GM19035 (cell line): ENCODE results near the gene JAG2.

Experiments used
- ATAC-seq: cut with Tn5 transposase; IDR thresholded peaks from one replicate; pipeline ENCODE4 v1.9.1; 2021; ENCODE audit not compliant: unreplicated experiment

JAG2 gene

DNA sequence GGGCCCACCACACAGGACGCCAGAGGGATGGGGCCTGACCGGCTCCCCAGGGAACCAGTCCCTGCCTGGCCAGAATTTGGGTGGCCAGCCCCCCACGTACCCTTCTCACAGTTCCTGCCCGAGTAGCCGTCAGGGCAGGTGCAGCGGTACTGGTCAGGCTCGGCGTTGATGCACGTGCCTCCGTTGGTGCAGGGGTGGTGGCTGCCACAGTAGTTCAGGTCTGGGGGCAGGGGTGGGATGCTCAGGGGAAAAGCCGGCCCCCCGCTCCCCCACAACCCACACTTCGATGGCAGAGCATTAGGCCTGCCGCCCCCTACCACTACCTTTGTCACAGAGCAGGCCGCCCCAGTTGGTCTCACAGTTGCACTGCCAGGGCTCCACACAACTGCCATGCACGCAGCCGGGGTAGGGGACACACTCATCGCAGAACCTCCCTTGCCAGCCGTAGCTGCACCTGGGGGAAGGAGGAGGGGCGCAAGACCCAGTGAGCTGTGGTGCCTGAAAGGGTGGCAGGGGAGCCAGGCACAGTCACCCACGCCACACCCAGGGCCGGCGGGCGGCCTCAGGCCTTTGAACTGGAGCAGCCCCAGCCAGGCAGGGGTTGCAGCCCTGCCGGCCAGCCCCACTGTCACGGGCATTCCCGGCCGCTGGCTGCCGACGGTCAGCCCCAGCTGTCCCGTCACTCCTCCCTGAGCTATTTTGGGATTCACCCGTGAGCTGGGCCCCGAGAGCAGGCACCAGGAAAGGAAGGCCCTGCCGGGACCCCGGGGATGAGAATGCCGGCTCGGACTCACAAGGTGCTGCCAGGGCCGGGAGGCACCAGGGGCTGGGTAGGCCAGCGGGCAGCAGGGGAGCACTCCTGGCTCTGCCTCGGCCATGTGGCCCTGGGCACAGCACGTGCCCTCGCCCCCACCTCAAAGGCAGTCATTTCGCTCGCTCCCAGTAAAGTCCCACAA is 16.5 kb downstream of the JAG2 start:
- no peak for ATAC-seq

DNA sequence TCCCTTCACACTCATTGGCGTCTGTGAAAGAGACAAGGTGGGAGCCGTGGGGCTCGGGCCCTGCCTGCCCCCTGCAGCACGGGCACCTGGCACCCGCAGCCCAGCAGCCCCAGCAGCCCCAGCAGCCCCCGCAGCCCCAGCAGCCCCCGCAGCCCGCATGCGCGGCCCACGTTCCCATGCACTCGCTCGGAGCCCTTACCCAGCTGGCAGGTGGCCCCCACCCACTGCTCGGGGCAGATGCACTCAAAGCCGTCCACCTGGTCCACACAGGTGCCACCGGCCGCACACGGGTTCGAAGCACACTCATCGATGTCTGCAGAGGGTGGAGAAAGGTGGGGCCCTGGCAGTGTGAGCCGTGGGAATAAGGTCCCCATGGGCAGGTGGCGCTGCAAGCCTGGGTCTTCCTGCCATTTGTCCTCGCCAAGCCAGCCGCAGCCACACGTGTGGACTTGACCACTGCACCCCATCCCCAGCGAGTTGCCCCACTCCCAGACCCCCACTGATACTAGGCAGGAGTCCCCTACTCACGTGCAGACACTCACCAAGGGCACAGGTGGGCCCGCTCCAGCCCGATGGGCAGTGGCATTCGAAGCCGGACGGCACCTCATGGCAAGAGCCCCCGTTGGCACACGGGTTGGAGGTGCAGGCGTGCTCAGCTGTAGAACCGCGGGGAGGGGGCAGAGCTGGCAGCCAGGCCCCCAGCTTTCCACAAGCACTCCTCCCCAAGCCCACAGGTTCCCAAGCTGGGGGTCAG is 17.3 kb downstream of the JAG2 start:
- no peak for ATAC-seq

DNA sequence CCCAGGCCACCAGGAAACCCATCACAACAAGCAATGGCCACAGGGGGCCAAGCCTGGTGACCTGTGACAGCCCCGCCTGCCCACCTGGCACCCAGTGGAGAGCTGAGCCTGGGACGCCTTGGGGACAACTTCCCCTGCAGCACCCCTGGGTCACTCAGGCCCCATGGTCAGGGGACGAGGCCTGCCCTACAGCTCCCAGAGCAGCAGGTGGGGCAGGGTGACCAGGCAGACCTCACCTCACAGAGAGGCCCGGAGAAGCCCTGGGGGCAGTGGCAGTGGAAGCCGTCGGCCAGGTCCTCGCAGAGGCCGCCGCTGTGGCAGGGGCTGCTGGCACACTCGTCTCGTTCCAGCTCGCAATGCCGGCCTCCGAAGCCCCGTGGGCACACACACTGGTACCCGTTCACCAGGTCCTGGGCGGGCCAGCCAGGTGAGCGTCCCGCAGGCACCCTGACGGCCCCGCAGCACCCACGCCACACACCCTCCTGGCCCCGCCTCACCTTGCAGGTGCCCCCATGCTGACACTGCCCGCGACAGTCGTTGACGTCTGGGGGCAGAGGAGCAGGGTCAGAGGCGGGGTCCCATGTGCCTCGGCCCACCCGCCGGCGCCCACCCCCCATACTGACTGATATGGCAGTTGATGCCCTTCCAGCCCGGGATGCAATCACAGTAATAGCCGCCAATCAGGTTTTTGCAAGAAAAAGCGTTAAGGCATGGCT is 18.1 kb downstream of the JAG2 start:
- no peak for ATAC-seq

DNA sequence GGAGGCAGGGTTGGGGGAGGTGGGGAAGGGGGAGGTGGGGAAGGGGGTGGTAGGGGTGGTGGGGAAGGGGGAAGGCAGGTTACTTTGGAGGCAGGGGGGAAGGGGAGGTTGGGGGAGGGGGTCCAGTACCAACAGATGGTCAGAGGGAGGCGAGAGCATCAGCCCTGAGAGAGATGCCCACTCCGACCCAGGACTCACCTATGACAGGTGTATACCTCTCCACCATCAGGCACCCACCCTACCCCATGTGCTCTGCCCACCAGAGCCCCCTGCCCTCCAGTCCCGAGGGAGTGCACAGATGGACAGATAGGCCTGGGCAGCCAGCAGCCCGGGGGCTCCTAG is 18.6 kb downstream of the JAG2 start:
- ATAC-seq = no peak

DNA sequence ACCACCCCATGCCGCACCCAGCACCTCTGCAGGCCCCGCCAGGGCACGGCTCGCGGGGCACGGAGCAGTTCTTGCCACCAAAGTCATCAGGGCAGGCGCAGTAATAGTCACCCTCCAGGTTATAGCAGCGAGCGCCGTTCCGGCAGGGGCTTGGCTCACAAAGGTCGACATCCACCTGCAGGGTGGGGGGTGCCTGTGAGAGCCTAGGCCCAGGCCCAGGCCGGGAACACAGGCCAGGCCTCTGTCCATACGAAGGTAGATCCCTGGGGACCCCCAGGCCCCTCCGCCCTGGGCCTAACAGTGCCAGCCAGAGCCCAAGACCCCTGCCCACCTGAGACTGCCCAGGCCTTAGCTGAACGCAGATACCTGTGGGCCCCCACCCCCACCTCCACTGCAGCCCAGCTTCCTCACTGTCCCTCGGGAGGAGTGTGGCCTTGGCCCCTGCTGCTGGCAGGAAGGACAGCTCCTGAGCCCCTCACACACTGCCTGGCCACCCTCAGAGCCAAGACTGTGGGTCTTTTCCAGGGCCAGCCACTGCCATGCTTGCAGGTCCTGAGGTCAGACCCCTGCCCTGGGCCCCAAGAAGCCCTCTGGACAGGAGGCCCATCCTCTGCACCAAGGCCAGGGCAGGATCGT is 19.3 kb downstream of the JAG2 start:
- no peak for ATAC-seq

DNA sequence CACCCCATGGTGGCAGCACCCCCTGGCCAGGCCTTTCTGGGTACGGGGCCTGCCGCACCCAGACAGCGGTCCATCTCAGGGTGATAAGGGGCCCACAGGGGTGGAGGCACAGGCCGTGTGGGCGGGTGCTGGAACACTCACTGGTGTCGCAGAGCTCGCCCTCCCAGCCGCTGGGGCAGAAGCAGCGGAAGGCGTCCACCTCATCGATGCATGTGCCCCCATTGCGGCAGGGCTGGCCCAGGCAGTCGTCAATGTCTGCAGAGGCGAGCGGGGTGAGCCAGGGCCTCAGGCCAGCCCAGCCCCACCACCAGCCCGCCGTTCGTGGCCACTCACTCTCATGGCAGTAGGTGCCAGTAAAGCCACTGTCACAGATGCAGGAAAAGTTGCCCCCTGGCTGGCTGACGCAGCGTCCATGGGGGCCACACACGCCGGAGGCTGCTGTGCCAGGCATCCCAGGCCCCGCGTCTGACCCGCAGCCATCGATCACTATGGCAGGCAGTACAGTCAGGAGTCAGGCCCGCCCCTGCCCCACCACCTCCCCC is 19.9 kb downstream of the JAG2 start:
- no peak for ATAC-seq

DNA sequence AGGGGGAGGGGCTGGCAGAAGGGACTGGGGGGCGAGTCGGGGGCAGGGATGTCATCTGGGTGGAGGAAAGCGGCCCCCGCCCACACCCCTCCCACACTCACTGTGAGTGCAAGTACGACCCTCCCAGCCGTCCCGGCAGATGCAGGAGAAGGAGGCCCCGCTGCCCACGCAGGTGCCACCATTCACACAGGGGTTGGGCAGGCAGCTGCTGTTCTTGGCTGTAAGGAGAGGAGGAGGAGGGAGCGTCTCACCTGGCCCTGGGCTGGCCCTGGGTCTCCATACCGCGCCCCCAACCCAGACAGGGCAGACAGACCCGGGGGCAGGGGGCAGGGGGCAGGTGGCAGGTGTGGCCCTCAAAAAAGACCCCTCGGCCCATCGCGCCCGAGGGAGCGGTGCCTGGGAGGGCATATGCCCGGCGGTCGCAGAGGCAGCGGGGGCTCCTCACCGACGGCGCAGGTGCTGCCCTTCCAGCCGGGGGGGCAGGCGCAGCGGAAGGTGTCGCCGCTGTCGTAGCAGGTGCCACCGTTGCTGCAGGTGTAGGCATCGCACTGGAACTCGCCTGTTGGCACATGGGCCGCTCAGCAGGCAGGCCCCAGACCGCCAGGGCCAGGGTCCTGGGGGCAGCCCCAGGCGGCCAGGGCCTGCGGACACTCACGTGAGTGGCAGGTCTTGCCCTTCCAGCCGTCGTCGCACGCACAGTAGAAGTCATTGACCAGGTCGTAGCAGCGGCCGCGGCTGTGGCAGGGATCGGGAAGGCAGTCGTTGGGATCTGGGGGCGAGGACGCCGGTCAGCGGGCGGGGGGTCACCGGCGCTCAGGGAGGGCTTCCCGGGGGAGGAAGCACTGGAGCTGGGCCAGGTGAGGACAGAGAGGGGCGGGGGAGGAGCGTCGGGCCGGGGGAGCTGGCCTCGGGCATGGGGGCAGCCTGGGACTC is 20.6 kb downstream of the JAG2 start:
- ATAC-seq = no peak

DNA sequence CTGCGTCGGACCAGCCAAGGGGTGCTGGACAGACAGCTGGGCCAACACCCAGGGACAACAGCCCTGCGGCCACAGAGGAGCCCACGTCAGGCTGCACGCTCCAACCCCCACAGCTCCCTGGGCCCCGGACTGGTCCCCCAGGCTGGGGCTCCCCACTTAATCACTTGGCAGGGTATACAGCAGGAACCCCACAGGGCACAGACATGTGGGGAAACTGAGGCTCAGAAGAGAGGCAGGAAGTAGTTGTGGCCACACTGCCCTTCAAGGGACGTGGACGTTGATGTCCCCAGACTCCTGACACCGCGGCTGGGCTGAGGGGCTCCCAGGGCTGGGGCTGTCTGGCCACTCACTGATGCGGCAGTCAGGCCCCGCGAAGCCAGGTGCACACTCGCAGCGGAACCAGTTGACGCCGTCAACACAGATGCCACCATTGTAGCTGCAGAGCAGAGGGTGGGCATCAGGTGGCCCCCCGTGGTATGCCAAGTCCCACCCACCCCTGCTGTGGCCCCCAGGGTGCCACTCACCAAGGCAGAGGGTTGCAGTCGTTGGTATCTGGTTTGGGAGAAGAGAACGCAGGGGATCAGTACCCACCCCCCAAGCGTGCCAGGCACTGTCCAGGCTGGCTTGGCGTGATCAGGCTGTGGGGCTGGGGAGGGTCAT is 21.5 kb downstream of the JAG2 start:
- no peak for ATAC-seq

DNA sequence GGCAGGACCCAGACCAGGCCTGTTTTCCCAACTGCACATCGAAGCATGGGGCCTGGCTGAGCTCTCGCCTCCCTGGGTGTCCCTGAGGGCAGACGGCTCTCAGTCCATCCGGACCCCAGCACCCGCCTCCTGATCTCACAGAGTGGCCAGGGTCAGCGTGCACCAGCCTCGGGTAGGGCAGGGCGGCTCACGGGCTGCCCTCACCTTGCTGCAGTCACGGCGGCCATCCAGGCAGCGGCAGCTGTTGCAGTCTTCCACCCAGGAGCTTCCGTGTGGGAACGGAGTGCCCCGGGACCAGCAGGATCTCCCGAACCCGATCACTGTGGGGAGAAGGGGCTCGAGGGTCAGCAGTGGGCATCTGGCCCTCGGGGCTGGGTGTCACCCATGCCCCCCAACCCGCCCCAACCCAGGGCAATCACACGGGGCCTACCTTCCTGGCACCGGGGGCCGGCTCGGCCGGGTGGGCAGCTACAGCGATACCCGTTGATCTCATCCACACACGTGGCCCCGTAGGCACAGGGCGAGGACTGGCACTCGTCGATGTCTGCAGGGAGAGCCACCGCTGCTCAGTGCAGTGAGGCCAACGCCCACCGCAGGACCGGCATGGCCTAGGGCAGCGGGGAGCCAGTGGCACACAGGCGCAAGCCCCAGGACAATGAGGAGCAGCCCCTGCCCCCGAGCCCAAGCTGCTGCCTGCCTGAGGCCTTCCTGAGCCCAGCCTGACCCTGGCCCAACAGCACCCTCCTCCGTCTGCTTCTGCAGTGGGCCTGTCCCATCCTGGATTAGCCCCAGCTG is 22.2 kb downstream of the JAG2 start:
- no peak for ATAC-seq

DNA sequence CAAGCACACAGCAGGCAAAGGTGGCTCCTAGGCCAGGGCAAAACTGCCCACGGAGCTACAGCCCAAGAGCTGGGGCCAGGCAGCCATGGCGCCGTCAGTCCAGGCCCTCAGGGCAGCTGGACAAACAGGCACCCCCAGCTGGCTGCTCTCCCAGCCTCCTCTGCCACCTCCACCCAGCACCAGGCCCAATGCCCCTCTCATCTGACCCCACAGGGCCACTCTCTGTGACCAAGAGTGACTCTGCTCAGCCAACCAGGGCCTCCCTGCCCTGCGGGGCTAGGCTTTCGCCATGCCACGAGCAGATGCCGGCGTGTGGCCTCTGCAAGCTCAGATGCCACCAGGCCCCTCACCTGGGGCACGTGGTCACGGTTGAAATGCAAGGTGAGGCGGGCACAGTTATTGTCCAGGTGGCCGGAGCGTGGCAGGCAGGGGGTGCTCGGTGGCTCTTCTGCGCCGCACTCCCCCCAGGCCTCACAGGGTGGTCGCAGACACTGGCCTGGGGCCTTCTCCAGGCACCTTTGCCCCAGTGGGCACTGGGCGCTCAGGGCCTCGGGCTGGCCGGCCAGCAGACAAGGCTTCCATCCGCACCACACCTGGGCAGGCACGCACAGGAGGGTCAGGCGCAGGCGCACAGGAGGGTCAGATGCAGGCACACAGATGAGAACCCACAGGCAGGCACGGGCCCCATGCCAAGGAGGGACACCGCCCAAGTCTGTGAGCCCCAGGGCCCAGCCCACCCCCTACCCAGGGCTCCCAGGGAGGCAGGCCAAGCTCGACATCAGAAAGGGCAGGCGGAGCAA is 23.0 kb downstream of the JAG2 start:
- no peak for ATAC-seq

DNA sequence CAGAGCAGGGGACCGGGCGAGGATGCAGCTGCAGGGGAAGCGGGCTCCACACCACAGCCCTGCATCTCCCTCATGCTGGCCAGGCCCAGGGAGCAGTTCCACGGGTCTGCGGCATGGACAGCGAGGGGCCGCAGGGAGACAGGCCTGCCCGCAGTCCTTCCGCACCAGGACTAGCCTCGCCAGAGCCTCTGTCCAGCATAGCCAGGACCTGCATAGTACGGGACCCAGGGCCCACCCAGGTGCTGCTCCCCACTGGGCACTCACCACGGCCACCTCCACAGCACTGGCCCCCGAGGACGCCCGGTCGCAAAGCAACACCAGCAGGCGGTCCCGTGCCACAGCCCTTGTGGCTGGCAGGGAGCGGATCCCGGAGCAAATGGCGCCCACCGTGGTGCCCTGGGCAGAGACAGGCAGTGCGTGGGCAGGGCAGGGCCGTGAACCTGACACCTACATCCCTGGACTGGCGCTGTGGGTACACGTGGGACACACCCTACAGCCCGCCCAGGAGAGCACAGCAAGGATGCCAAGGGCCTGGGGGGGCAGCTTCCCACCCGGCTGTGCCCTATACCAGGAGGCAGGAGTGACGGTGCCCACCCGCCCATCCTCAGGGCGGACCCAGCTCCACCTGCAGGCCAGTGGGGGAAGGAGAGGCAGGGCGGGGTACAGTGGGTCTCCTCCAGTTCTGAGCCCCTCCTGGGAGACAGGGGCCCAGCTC is 23.8 kb downstream of the JAG2 start:
- ATAC-seq = no peak

DNA sequence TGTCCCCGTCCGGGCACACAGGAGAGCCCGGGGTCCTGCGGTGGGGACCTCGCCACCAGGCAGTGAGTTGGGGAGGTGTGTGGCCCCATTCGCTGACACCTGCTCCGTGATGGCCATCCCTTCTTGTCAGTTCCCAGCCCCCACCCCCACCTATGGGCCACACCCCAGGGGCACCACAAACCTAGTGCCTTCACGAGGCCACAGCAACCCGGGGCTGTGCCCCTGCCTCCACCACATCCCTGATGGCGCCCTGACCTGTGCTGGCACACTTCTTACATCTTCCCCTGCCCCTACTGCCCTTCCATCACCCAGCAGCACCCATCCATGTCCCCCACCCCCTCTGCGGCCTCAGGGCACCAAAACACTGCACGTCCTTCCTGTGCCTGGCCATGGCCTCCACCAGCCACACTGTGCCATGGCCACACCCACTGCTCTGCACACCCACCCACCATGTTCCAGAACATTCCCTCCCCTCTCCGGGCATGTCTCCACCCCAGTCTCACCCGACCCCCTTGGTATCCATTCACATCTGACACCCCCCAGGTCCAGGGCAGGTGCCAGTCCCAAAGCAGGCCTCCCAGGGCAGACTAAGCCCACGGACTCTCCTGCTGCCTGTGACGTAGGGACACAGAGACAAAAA is 24.4 kb downstream of the JAG2 start:
- no peak for ATAC-seq

DNA sequence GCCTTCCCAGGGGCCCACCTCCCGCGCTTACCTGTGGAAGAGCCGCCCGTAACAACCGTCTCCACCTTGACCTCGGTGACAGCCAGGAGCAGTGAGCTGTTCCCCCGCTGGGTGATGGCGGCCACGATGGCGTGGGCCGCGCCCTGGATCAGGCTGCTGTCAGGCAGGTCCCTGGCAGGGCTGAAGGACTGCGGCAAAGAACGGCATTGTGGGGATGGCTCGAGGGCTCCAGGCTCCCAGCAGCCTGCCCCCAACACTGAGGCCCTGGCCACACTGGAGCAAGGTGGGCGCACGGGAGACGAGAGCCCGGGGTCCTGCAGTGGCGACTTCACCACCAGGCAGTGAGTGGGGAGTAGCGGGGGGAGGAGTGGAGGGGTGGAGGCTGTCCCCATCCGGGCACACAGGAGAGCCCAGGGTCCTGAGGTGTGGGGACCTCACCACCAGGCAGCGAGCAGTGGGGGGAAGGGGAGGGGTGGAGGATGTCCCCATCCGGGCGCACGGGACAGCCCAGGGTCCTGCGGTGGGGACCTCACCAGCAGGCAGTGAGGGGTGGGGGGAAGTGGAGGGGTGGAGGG is 25.0 kb downstream of the JAG2 start:
- no peak for ATAC-seq

DNA sequence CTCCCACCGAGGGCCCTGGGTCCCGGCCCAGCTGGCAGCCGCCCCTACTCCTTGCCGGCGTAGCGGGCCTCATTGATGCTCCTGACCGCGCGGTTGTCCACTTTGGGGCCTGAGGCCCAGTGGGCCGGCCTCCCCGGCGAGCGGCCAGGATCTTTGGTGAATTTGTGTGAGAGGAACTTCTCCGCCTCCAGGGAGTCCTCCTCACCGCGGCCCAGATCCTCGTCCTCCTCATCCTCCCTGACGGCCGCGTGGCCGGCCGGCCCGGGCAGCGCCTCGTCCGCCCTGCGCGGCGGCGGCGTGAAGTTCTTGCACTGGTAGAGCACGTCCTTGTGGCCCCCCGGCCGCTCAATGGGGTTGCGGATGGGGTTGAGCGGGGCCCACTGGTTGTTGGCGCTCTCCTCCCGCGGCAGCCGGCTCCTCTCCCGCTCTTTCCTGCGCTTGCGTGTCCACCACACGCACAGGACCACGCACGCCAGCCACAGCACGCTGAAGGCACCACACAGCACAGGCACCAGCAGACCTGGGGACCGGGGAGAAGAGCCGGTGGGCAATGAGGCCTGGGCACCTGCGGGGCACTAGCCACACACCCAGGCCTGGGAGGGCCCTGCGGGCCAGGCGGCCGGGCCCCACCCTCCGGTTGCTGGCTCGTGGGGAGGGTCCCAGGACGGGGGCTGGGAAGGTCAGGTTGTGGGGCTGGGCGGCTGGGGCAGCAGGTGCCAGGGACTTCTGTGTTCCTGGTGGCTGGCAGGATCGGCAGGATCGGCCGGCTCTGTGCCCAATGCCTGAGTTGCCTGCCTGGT is 25.7 kb downstream of the JAG2 start:
- ATAC-seq = no peak

DNA sequence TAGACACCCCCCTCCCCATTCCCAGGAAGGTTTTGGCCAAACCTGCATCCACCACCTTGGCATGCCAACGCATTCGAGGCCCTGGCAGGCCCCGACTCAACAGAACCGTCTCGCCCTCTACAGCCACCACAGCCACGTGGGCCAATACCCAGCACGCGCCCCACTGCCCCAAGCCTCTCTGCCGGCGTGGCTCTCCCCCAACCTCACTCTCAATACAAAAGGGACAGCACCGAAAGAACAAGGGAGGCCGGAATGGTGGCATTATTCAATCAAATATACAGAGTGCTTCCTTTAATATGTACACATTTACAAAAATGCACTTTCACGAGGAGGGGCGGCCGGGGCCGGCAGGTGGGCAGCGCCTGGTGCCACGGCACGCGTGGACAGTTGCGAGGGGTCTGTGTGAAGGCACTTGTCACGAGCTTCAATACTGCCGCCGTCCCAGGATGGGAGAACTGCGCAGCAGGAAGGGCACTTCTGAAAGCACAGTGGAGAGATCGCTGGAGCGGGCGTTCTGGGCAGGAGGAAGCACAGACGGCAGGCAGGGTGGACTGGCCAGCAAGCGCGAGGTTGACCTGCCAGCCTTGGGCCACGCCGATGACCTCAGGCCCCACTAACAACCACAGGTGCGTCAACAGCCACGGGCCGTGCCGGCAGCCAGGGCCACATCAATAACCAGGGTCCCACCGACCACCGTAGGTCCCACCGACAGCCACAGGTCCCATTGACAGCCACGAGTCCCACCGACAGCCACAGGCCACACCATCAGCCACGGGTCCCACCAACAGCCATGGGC is 26.9 kb downstream of the JAG2 start:
- no peak for ATAC-seq
